ENCODE data around the gene ACACB.

GRCh38 chr12:109264095-109264942, 147.9 kb downstream of the ACACB start:
- TF ChIP-seq EZH2 (IDR thresholded peaks at IDR 0.05) (no peak), POLR2AphosphoS5 (IDR thresholded peaks at IDR 0.05; ENCODE audit: borderline replicate concordance, low read depth, low read length) (no peak), FOXP2 (optimal IDR thresholded peaks at IDR 0.05; ENCODE audit: control extremely low read depth, extremely low read length, insufficient read depth) (no peak)
